ENCODE data around the gene P2RX7.

DNA sequence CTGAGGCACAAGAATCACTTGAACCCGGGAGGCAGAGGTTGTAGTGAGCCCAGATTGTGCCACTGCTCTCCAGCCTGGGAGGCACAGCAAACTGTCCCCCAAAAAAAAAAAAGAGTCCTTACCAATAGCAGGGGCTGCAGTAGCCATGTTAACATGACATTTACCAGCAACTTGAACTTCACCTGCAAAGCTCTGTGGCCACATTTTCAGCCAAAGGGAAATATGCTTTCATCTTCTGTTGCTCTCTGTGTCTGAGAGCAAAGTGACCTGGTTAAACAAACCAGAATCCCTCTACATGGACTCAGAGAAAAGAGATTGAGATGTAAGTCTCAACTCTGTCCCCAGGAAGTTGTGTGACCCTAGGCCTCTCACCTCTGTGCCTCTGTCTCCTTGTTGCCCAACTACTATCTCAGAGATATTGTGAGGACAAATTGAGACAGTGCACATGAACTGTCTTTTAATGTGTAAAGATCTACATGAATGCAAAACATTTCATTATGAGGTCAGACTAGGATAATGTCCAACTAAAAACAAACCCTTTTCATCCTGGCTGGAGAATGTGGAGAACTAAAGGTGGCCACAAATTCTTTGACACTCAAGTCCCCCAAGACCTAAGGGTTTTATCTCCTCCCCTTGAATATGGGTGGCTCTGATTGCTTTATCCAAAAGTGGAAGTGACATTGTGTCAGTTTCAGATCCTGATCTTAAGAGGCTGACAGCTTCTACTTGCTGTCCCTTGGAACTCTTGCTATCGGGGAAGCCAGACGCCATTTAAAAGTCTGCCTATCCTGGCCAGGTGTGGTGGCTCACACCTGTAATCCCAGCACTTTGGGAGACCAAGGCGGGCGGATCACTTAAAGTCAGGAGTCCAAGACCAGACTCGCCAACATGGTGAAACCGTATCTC is 52.6 kb downstream of the P2RX7 start:
- TF ChIP-seq, protein P1, sequence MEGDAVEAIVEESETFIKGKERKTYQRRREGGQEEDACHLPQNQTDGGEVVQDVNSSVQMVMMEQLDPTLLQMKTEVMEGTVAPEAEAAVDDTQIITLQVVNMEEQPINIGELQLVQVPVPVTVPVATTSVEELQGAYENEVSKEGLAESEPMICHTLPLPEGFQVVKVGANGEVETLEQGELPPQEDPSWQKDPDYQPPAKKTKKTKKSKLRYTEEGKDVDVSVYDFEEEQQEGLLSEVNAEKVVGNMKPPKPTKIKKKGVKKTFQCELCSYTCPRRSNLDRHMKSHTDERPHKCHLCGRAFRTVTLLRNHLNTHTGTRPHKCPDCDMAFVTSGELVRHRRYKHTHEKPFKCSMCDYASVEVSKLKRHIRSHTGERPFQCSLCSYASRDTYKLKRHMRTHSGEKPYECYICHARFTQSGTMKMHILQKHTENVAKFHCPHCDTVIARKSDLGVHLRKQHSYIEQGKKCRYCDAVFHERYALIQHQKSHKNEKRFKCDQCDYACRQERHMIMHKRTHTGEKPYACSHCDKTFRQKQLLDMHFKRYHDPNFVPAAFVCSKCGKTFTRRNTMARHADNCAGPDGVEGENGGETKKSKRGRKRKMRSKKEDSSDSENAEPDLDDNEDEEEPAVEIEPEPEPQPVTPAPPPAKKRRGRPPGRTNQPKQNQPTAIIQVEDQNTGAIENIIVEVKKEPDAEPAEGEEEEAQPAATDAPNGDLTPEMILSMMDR (IDR thresholded peaks at IDR 0.05; ENCODE audit: insufficient read depth, low read depth, low read length), result no peak
- TF ChIP-seq EZH2 (IDR thresholded peaks at IDR 0.05; ENCODE audit: insufficient read depth, low read length), result no peak
